Endothelial cell of umbilical vein (primary cell): ENCODE results near the gene RPAP3. TPM values are rescaled to one million over a fixed set of nuclear protein-coding genes. Genes with fewer than 3 reads are reported as not detected.

Source experiments
- BruUV-seq: library from RNA; stranded (reverse); fragments of 400-500 nt; replicated peaks from 2 replicates; lab custom pipeline; 2021; lab: Mats Ljungman, UMichigan
- CTCF ChIA-PET: fragments of 300-600, 350-600 bp; sonication (Branson Sonifier 250); formaldehyde crosslinking; loops from one replicate; lab custom pipeline; 2021; ENCODE audit warnings: antibody characterized with exemption, inconsistent platforms; lab: Charles Lee
- POLR2A ChIA-PET: fragments of 300-600, 350-600 bp; sonication (Branson Sonifier 250); formaldehyde crosslinking; loops from one replicate; lab custom pipeline; 2021; ENCODE audit warnings: antibody characterized with exemption, inconsistent platforms; lab: Charles Lee
- DNase-seq: peaks from one replicate; pipeline ENCODE4 v3.0.0-alpha.2; 2011; ENCODE audit warnings: low read depth, low spot score
- FAIRE-seq: peaks from 2 replicates; lab custom pipeline; 2011; peaks lifted over from hg19 to GRCh38; lab: Jason Lieb, UNC
- H2AFZ ChIP-seq: 2 replicates; pipeline ENCODE4 v1.6.0; 2012; ENCODE audit warnings: low read depth, low read length, control low read depth, inconsistent platforms
- H3K27ac ChIP-seq: 2 replicates; pipeline ENCODE4 v1.5.1; 2011; ENCODE audit warnings: low read depth, mild to moderate bottlenecking, control low read depth, low read length, moderate library complexity; ENCODE audit not compliant: insufficient read depth
- H3K27me3 ChIP-seq, 2 experiments: 2 replicates each; pipeline versions ENCODE4 v1.6.0 to v1.6.1; 2011; ENCODE audit warnings: low read length in 2 of 2, mixed read lengths in 1 of 2; ENCODE audit not compliant: control insufficient read depth in 2 of 2, insufficient read depth in 2 of 2
- H3K36me3 ChIP-seq, 2 experiments: 2 replicates in 1 of 2; 3 replicates in 1 of 2; pipeline ENCODE4 v1.5.1; 2011; ENCODE audit warnings: low read length in 2 of 2, mild to moderate bottlenecking in 1 of 2, moderate library complexity in 1 of 2; ENCODE audit not compliant: control insufficient read depth in 2 of 2, insufficient read depth in 2 of 2; ENCODE audit errors: extremely low read depth in 1 of 2
- H3K4me1 ChIP-seq: 3 replicates; pipeline ENCODE4 v1.5.1; 2011; ENCODE audit warnings: mild to moderate bottlenecking, low read length; ENCODE audit not compliant: control insufficient read depth, insufficient read depth; ENCODE audit errors: extremely low read depth
- H3K4me2 ChIP-seq: 2 replicates; pipeline ENCODE4 v1.6.1; 2011; ENCODE audit warnings: low read length, control low read depth, mixed read lengths; ENCODE audit not compliant: insufficient read depth
- H3K4me3 ChIP-seq, 3 experiments: fragments of 200-600 bp in 1 of 3; sonication (generic), shearing (Covaris generic) in 1 of 3; replicated peaks in 1 of 3; 2 replicates each; pipeline ENCODE4 v1.5.1; 2011 to 2016; ENCODE audit warnings: control low read depth in 3 of 3, low read length in 3 of 3, mild to moderate bottlenecking in 2 of 3, inconsistent platforms in 1 of 3, low read depth in 1 of 3, moderate library complexity in 1 of 3; ENCODE audit not compliant: insufficient read depth in 1 of 3
- H3K79me2 ChIP-seq: 2 replicates; pipeline ENCODE4 v1.6.0; 2012; ENCODE audit warnings: low read length, inconsistent platforms; ENCODE audit not compliant: control insufficient read depth, insufficient read depth
- H3K9ac ChIP-seq: replicated peaks from 2 replicates; pipeline ENCODE3; 2011; ENCODE audit warnings: low read length, control low read depth; ENCODE audit not compliant: insufficient read depth; ENCODE audit errors: extremely low read depth
- H3K9me1 ChIP-seq: replicated peaks from 3 replicates; pipeline ENCODE4 v1.6.0; 2011; ENCODE audit warnings: mild to moderate bottlenecking, low read length; ENCODE audit not compliant: control insufficient read depth, insufficient read depth; ENCODE audit errors: extremely low read depth
- H3K9me3 ChIP-seq: replicated peaks from 2 replicates; pipeline ENCODE4 v1.5.1; 2012; ENCODE audit warnings: low read length, inconsistent platforms; ENCODE audit not compliant: control insufficient read depth, insufficient read depth
- H4K20me1 ChIP-seq: replicated peaks from 2 replicates; pipeline ENCODE3; 2011; ENCODE audit warnings: mild to moderate bottlenecking, low read length; ENCODE audit not compliant: control insufficient read depth, insufficient read depth; ENCODE audit errors: extremely low read depth
- GATA2 ChIP-seq: IDR thresholded peaks from 2 replicates; pipeline ENCODE4 v1.7.0; 2011; ENCODE audit warnings: low read depth, mild to moderate bottlenecking, moderate library complexity, mixed read lengths, low read length; ENCODE audit not compliant: insufficient read length, insufficient read depth
- JUN ChIP-seq: IDR thresholded peaks from 2 replicates; pipeline ENCODE4 v1.6.1; 2011; ENCODE audit warnings: borderline replicate concordance, low read depth; ENCODE audit not compliant: insufficient read length, insufficient read depth
- MYC ChIP-seq: IDR thresholded peaks from one replicate; pipeline ENCODE4 v1.6.1; 2011; ENCODE audit warnings: mild to moderate bottlenecking, low read depth, low read length
- POLR2A ChIP-seq: IDR thresholded peaks from 2 replicates; pipeline ENCODE4 v1.6.1; 2012; ENCODE audit warnings: low read depth, mild to moderate bottlenecking, control low read depth, low read length
- POLR2AphosphoS5 ChIP-seq: IDR thresholded peaks from 2 replicates; pipeline ENCODE4 v1.6.1; 2012; ENCODE audit warnings: low read depth, mild to moderate bottlenecking, control low read depth, low read length, moderate library complexity; ENCODE audit not compliant: insufficient read depth
- dilution Hi-C: fragments of 300-500 bp; cut with MboI; formaldehyde crosslinking; loops from one replicate; pipeline ENCODE4 v1.15.0; 2019; ENCODE audit warnings: low sequenced_read_pairs; ENCODE audit not compliant: extremely low pct_ligation_motif_present
- intact Hi-C: fragments of 100-400 bp; cut with micrococcal nuclease; formaldehyde crosslinking; loops from one replicate; pipeline ENCODE4 v1.10.0; 2022
- polyA plus RNA-seq, 4 experiments: library from polyadenylated mRNA; depleted of rRNA in 3 of 4; stranded (reverse) in 3 of 4; unstranded in 1 of 4; fragments of >200 nt; gene quantifications; 2 replicates each; pipeline versions ENCODE4 v1.2.1 to v1.2.3, GENCODE V29; 2011 to 2012; ENCODE audit warnings: missing spikeins in 1 of 4
- total RNA-seq: library from RNA; stranded (reverse); gene quantifications from 2 replicates; pipeline ENCODE4 v1.2.3, GENCODE V29; 2021
- TF ChIP-seq, protein P1 (sequence below): IDR thresholded peaks from 2 replicates; pipeline ENCODE4 v1.6.1; 2011; ENCODE audit not compliant: insufficient read depth, insufficient read length
- TF ChIP-seq, protein P2 (sequence below), 2 donors: IDR thresholded peaks; 1 replicate in 1 of 2; 2 replicates in 1 of 2; pipeline ENCODE4 v1.5.1; 2011; ENCODE audit warnings: low read length in 2 of 2, mild to moderate bottlenecking in 2 of 2, moderate library complexity in 2 of 2, control low read depth in 1 of 2, inconsistent platforms in 1 of 2, low read depth in 1 of 2; ENCODE audit not compliant: insufficient read depth in 1 of 2; ENCODE audit errors: extremely low read depth in 1 of 2

Gene RPAP3
- total and polyA plus RNA-seq, 2 donors (not counting 3 experiments of a cell fraction or from before 2014, with no cell fraction given): 3.9 to 29.8 TPM

DNA sequence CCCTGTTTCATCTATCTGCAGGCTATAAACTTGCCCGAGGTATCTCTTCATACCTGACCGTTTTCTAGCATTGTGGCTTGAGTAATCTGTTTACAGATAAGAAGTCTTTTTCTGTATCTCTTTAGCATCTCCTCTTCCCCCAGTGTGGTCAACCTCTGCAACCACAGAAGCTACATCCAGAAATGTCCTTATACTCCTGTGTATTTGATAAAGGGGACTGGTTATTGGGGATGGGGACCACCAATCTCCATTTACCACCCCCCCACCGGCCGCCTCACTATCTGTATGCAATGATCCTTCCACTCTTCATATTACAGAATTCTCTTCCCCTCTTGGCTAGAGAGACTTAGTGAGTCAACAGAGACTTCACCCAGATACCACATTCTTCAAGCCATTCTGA is 3.4 kb upstream of the RPAP3 start:
- Histone ChIP-seq H3K9me3 (no peaks in the 10 kb centered on the region), H3K27ac (no peak overlapping the region), H2AFZ (no peak overlapping the region), H3K4me1 (peaks cover 14% of the 10 kb centered on the region), H3K9me1 (no peaks in the 10 kb centered on the region), H3K4me2 (no peak overlapping the region), H3K36me3 (no peaks in the 10 kb centered on the region), H4K20me1 (no peaks in the 10 kb centered on the region), H3K4me3 (no peak overlapping the region), H3K9ac (no peak overlapping the region), H3K27me3 (no peaks in the 10 kb centered on the region), H3K79me2 (peaks cover 13% of the 10 kb centered on the region)
- no TSS peak for BruUV-seq
- dilution Hi-C loops (no loop called here), intact Hi-C loops (no loop called here)
- DNase-seq (no peak), FAIRE-seq (no peak)
- CTCF ChIA-PET: interaction anchor here (1.1 to 10.6 kb wide), 2 partner anchors 108 to 130 kb away, joined by 3 to 172 read pairs; no protein-coding TSS in a partner anchor
- POLR2A ChIA-PET: no interaction called here
- TF ChIP-seq, protein P1, sequence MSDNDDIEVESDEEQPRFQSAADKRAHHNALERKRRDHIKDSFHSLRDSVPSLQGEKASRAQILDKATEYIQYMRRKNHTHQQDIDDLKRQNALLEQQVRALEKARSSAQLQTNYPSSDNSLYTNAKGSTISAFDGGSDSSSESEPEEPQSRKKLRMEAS: no peak

DNA sequence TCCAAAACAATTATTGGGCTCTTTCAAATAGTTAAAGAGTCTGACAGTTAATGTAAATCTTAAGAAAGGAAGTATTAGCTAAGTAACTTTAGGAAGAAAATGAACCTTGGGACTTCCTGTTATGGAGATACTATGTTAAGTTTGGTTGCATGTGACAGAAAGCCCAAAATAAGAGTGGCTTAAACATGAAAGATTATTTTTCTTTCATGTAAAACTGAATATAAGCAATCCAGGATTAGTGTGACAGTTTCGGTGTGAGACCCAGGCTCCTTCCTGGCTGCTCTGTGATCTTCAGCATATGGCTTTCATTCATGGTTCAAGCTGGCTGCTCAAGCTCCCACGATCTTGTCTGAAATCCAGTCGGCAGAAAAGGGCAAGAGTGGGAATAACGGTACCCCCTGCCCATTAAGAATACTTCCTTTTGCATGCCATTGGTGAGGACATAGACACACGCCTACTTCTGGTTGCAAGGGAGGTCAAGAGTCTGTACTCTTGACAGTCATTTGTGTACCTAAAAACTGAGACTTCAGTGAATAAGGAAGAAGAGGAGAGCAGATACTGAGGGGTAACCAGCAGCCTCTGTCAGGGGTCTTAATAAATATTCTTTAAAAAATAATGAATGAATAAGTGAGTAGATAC is 2.2 kb upstream of the RPAP3 start:
- peaks cover 14% of the 10 kb centered on the region for H3K4me1 ChIP-seq
- no peak overlapping the region for H3K9ac ChIP-seq
- no peaks in the 10 kb centered on the region for H3K27me3 ChIP-seq
- FAIRE-seq (no peak), DNase-seq (no peak)
- BruUV-seq: no TSS peak
- no peaks in the 10 kb centered on the region for H4K20me1 ChIP-seq
- intact Hi-C loops (no loop called here), dilution Hi-C loops (no loop called here)
- H3K4me3 ChIP-seq: no peak overlapping the region
- no peak overlapping the region for H2AFZ ChIP-seq
- no peaks in the 10 kb centered on the region for H3K9me3 ChIP-seq
- H3K4me2 ChIP-seq: no peak overlapping the region
- CTCF ChIA-PET: interaction anchor here (1.0 to 2.4 kb wide), 6 partner anchors 9 to 256 kb away, joined by 3 to 6 read pairs (median 4); partner anchors contain the start of gene TMEM106C
- H3K79me2 ChIP-seq: peaks cover 22% of the 10 kb centered on the region
- POLR2A ChIA-PET: no interaction called here
- H3K36me3 ChIP-seq: peaks cover 0 to 3% of the 10 kb centered on the region in 2 experiments
- TF ChIP-seq POLR2A: no peak
- TF ChIP-seq MYC: no peak
- TF ChIP-seq JUN: no peak
- TF ChIP-seq, protein P2, sequence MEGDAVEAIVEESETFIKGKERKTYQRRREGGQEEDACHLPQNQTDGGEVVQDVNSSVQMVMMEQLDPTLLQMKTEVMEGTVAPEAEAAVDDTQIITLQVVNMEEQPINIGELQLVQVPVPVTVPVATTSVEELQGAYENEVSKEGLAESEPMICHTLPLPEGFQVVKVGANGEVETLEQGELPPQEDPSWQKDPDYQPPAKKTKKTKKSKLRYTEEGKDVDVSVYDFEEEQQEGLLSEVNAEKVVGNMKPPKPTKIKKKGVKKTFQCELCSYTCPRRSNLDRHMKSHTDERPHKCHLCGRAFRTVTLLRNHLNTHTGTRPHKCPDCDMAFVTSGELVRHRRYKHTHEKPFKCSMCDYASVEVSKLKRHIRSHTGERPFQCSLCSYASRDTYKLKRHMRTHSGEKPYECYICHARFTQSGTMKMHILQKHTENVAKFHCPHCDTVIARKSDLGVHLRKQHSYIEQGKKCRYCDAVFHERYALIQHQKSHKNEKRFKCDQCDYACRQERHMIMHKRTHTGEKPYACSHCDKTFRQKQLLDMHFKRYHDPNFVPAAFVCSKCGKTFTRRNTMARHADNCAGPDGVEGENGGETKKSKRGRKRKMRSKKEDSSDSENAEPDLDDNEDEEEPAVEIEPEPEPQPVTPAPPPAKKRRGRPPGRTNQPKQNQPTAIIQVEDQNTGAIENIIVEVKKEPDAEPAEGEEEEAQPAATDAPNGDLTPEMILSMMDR (IDR thresholded peaks at IDR 0.05; ENCODE audit: extremely low read depth in 1 of 2, insufficient read depth in 1 of 2, low read depth in 1 of 2, low read length in 2 of 2): no peak
- no peak for TF ChIP-seq POLR2AphosphoS5
- TF ChIP-seq GATA2: no peak
- H3K27ac ChIP-seq: no peak overlapping the region
- no peaks in the 10 kb centered on the region for H3K9me1 ChIP-seq
